Measurements from ENCODE around the gene TTC7B. TPM values are rescaled to one million over a fixed set of nuclear protein-coding genes. Genes with fewer than 3 reads are reported as not detected.
"Not testable (repeated sequence)": the region's sequence is repeated elsewhere in the genome, so short reads cannot be mapped to it uniquely, and the experiment has no call there.

Gene TTC7B
- total RNA-seq, 1 donor from 2014 or later = 20.6 TPM

DNA sequence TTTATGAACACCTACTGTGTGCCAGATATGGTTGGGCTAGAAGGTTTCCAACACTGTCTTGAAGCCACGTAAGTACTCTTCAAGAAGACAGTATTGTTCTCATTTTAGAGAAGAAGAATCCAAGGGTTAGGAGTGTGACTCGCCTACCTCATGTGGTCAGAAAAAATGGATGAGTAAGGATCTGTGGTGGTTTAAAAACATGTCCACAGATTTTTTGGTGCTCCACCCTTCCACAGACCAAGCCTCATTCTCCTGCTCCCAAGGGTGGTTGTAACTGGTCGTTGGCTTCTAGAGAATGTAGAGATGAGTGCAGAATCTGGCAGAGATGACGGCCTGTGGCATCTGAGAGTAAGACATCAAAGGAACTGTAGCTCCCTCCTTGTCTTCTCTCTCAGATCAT lies 30.3 kb upstream of the TTC7B start:
- H3K27ac ChIP-seq = no peak overlapping the region
- Mint-ChIP-seq H3K9me3 (no peaks in the 10 kb centered on the region), H3K4me3 (no peak overlapping the region), H3K36me3 (no peaks in the 10 kb centered on the region), H3K27ac (no peak overlapping the region), H3K4me1 (peaks cover 8% of the 10 kb centered on the region), H3K27me3 (ENCODE audit: insufficient read depth, low read depth) (no peaks in the 10 kb centered on the region)
- no peak overlapping the region for H3K9ac ChIP-seq
- H4K20me1 ChIP-seq (ENCODE audit: low read depth) = no peaks in the 10 kb centered on the region
- H3K27me3 ChIP-seq = no peaks in the 10 kb centered on the region
- H2AFZ ChIP-seq (replicated peaks) = no peak overlapping the region
- H3F3A ChIP-seq (ENCODE audit: low read depth) = no peaks in the 10 kb centered on the region
- TF ChIP-seq, protein P1, sequence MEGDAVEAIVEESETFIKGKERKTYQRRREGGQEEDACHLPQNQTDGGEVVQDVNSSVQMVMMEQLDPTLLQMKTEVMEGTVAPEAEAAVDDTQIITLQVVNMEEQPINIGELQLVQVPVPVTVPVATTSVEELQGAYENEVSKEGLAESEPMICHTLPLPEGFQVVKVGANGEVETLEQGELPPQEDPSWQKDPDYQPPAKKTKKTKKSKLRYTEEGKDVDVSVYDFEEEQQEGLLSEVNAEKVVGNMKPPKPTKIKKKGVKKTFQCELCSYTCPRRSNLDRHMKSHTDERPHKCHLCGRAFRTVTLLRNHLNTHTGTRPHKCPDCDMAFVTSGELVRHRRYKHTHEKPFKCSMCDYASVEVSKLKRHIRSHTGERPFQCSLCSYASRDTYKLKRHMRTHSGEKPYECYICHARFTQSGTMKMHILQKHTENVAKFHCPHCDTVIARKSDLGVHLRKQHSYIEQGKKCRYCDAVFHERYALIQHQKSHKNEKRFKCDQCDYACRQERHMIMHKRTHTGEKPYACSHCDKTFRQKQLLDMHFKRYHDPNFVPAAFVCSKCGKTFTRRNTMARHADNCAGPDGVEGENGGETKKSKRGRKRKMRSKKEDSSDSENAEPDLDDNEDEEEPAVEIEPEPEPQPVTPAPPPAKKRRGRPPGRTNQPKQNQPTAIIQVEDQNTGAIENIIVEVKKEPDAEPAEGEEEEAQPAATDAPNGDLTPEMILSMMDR (IDR thresholded peaks at IDR 0.05) = no peak
- TF ChIP-seq EZH2phosphoT487 (IDR thresholded peaks at IDR 0.05) (no peak), EZH2 (IDR thresholded peaks at IDR 0.05) (no peak)
- H3K4me3 ChIP-seq = no peak overlapping the region
- no peaks in the 10 kb centered on the region for H3K9me3 ChIP-seq (ENCODE audit: low read depth)
- no peaks in the 10 kb centered on the region for H3K4me1 ChIP-seq
- H3K36me3 ChIP-seq = no peaks in the 10 kb centered on the region
- no peak for DNase-seq (ENCODE audit: low spot score)
- H3K4me2 ChIP-seq = no peak overlapping the region
- no peaks in the 10 kb centered on the region for H3K79me2 ChIP-seq (ENCODE audit: low read depth)

DNA sequence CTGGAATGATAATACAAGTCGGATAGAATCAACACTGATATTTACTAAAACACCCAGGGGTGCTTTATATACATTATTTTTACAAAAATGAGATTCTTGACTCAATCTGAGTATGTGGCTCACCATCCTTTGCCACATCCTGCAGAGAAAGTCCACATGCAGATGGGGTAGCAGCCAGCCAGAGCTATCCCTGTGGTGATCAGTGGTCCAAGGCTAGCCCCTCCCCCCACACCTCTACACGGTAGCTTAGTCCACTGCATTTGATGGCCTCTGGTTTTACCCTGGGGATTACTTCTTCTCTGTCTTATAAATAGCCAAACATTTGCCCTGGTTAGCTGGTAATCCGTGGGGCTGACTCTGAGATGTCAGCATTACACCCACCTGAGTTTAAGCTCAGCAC lies 28.1 kb upstream of the TTC7B start:
- no peak overlapping the region for H2AFZ ChIP-seq (replicated peaks)
- H3K36me3 Mint-ChIP-seq = no peaks in the 10 kb centered on the region
- H3K27ac Mint-ChIP-seq = no peak overlapping the region
- DNase-seq (ENCODE audit: low spot score) = no peak
- H3K79me2 ChIP-seq (ENCODE audit: low read depth) = no peaks in the 10 kb centered on the region
- H3K4me3 ChIP-seq = no peak overlapping the region
- H3K4me2 ChIP-seq = no peak overlapping the region
- H3K9ac ChIP-seq = no peak overlapping the region
- no peaks in the 10 kb centered on the region for H3K27me3 ChIP-seq
- H3F3A ChIP-seq (ENCODE audit: low read depth) = no peaks in the 10 kb centered on the region
- H3K36me3 ChIP-seq = no peaks in the 10 kb centered on the region
- no peaks in the 10 kb centered on the region for H3K27me3 Mint-ChIP-seq (ENCODE audit: insufficient read depth, low read depth)
- H3K27ac ChIP-seq = no peak overlapping the region
- no peaks in the 10 kb centered on the region for H3K4me1 ChIP-seq
- no peaks in the 10 kb centered on the region for H4K20me1 ChIP-seq (ENCODE audit: low read depth)
- peaks cover 5% of the 10 kb centered on the region for H3K4me1 Mint-ChIP-seq
- H3K9me3 Mint-ChIP-seq = no peaks in the 10 kb centered on the region
- TF ChIP-seq EZH2phosphoT487 (IDR thresholded peaks at IDR 0.05) (no peak), EZH2 (IDR thresholded peaks at IDR 0.05) (no peak)
- TF ChIP-seq, protein P1 (IDR thresholded peaks at IDR 0.05) = no peak
- no peak overlapping the region for H3K4me3 Mint-ChIP-seq
- H3K9me3 ChIP-seq (ENCODE audit: low read depth) = no peaks in the 10 kb centered on the region

DNA sequence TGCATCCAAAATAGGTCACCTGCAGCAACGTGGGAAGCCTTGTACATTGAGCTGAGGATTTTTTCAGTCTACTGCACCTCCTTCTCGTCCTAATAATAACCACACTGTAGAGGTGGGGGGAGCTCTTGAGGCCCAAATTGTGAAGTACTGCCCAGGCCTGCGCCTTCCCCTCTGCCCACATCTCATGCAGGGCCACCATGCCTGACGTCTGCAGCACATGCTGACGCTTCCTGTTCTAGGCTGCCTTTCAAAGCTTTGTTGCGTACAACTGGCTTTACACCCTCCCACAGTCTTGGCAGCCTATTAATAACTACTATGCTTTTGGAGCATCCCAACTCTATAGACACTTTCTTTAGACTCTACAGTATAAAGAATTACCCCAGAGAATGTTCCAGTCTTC lies 26.5 kb upstream of the TTC7B start:
- Histone ChIP-seq H2AFZ (replicated peaks) (no peak overlapping the region), H3F3A (ENCODE audit: low read depth) (no peaks in the 10 kb centered on the region), H3K4me3 (no peak overlapping the region), H3K27ac (no peak overlapping the region), H4K20me1 (ENCODE audit: low read depth) (no peaks in the 10 kb centered on the region), H3K4me2 (no peak overlapping the region), H3K4me1 (no peaks in the 10 kb centered on the region), H3K36me3 (no peaks in the 10 kb centered on the region), H3K79me2 (ENCODE audit: low read depth) (no peaks in the 10 kb centered on the region), H3K27me3 (no peaks in the 10 kb centered on the region), H3K9me3 (ENCODE audit: low read depth) (no peaks in the 10 kb centered on the region), H3K9ac (no peak overlapping the region)
- Mint-ChIP-seq H3K36me3 (no peaks in the 10 kb centered on the region), H3K9me3 (no peaks in the 10 kb centered on the region), H3K4me3 (no peak overlapping the region), H3K27me3 (ENCODE audit: insufficient read depth, low read depth) (no peaks in the 10 kb centered on the region), H3K4me1 (peaks cover 6% of the 10 kb centered on the region), H3K27ac (no peak overlapping the region)
- TF ChIP-seq, protein P1 (IDR thresholded peaks at IDR 0.05) = no peak
- TF ChIP-seq EZH2phosphoT487 (IDR thresholded peaks at IDR 0.05) (no peak), EZH2 (IDR thresholded peaks at IDR 0.05) (no peak)
- no peak for DNase-seq (ENCODE audit: low spot score)

DNA sequence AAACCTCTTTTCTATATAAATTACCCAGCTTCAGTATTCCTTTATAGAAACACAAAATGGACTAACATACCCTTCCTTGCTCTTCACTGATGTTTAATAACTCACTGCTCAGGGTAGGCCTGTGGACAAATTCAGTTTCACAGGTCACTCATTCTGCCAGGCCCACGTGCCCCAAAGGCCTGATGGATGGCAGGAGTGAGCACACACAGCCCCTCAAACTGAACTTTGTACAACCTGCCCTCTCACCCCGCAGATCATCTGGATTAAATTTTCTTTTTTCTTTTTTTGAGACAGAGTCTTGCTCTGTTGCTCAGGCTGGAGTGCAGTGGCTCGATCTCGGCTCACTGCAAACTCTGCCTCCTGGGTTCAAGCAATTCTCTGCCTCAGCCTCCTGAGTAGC lies 24.4 kb upstream of the TTC7B start:
- H3K4me1 Mint-ChIP-seq; H3K4me2 ChIP-seq; H3F3A ChIP-seq (ENCODE audit: low read depth); DNase-seq (ENCODE audit: low spot score); H4K20me1 ChIP-seq (ENCODE audit: low read depth); H3K4me1 ChIP-seq; H3K36me3 Mint-ChIP-seq; H2AFZ ChIP-seq (replicated peaks); H3K79me2 ChIP-seq (ENCODE audit: low read depth); H3K4me3 Mint-ChIP-seq; H3K27me3 ChIP-seq; H3K27ac ChIP-seq; H3K9me3 ChIP-seq (ENCODE audit: low read depth); H3K27ac Mint-ChIP-seq; H3K27me3 Mint-ChIP-seq (ENCODE audit: insufficient read depth, low read depth); H3K9me3 Mint-ChIP-seq; H3K4me3 ChIP-seq; H3K36me3 ChIP-seq; H3K9ac ChIP-seq: not testable (repeated sequence)

Measured in neural progenitor cell (in vitro differentiated cells).